Hepatocyte (in vitro differentiated cells): Measurements from ENCODE around the gene RPS21.

Experiments used
- EZH2 ChIP-seq: fragments of 200-600 bp; sonication (generic); IDR thresholded peaks from 2 replicates; pipeline ENCODE4 v1.6.1; 2016; ENCODE audit warnings: antibody characterized with exemption, mild to moderate bottlenecking, borderline replicate concordance
- EZH2phosphoT487 ChIP-seq: fragments of 200-600 bp; sonication (generic); IDR thresholded peaks from one replicate; pipeline ENCODE4 v1.6.1; 2018; ENCODE audit warnings: antibody characterized with exemption, mild to moderate bottlenecking, low read depth, moderate library complexity; ENCODE audit not compliant: unreplicated experiment, severe bottlenecking
- TF ChIP-seq, protein P1 (sequence below): fragments of 200-600 bp; sonication (generic); IDR thresholded peaks from 2 replicates; pipeline ENCODE4 v1.5.1; 2016; ENCODE audit warnings: antibody characterized with exemption, mild to moderate bottlenecking; ENCODE audit not compliant: poor library complexity

DNA sequence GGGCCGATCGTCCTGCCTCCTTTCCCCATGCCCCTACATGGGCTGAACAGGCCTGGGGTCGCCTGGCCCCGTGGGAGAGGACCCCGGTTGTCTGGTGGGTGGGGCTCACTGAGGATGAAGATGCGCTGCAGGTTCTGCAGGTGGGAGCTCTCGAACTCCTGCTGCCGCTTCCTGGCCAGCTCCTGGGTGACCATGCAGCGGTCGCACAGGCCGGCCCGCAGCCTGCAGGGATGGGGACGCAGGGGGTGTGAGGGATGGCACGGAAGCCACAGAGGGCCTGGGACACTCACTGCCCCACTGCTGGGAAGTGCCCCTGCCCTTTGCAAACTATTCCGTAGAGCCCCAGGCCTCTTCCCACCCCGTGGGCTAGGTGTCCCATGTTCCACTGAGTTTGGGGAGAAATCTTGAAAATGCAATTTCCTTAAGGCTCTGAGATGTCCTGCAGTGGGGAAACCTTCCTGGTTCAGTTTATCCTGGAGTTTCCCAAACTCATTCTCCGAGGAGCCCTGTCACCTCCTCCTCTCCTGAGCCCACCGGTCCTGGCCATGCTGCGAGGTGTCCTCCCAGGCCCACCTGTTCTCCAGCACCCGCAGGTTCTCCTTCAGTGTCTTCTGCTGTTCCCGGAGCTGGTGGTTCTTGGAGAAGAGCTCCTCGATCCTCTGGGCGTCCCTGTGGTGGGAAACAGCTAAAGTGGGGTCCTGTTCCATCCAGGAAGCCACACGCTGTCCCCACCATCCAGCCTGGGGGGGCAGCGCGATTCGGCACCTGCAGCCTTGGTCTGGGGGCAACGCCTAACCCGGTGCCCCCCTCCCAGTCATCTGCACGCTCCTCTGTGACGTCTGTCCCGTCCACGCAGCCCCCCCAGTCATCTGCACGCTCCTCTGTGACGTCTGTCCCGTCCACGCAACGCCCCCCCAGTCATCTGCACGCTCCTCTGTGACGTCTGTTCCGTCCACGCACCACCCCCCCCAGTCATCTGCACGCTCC, 30.0 kb downstream of the RPS21 start:
- TF ChIP-seq, protein P1, sequence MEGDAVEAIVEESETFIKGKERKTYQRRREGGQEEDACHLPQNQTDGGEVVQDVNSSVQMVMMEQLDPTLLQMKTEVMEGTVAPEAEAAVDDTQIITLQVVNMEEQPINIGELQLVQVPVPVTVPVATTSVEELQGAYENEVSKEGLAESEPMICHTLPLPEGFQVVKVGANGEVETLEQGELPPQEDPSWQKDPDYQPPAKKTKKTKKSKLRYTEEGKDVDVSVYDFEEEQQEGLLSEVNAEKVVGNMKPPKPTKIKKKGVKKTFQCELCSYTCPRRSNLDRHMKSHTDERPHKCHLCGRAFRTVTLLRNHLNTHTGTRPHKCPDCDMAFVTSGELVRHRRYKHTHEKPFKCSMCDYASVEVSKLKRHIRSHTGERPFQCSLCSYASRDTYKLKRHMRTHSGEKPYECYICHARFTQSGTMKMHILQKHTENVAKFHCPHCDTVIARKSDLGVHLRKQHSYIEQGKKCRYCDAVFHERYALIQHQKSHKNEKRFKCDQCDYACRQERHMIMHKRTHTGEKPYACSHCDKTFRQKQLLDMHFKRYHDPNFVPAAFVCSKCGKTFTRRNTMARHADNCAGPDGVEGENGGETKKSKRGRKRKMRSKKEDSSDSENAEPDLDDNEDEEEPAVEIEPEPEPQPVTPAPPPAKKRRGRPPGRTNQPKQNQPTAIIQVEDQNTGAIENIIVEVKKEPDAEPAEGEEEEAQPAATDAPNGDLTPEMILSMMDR, result no peak
- TF ChIP-seq EZH2phosphoT487, result no peak
- no peak for TF ChIP-seq EZH2
